Measurements from ENCODE around the gene SART3. TPM values are rescaled to one million over a fixed set of nuclear protein-coding genes. Genes with fewer than 3 reads are reported as not detected.

The SART3 gene
- total RNA-seq, 1 experiment from 2014 or later = 89.4 TPM

GRCh38 chr12:108602209-108602705 is 41.3 kb upstream of the SART3 start:
- Histone ChIP-seq H2BK5ac (ENCODE audit: insufficient read length, low read length) (no peak overlapping the region), H3K9ac (ENCODE audit: extremely low read depth, insufficient read length, low read length) (no peak overlapping the region), H3K79me1 (ENCODE audit: insufficient read depth, low read depth, low read length, poor library complexity, severe bottlenecking) (no peaks in the 10 kb centered on the region), H2BK12ac (ENCODE audit: insufficient read length, low read depth, low read length) (no peak overlapping the region), H2BK20ac (ENCODE audit: low read depth, low read length, poor library complexity, severe bottlenecking) (no peak overlapping the region), H2AK5ac (ENCODE audit: insufficient read length, low read length) (no peak overlapping the region), H3K27me3 (ENCODE audit: insufficient read depth, low read length) (no peaks in the 10 kb centered on the region), H4K20me1 (ENCODE audit: control insufficient read depth, insufficient read depth, insufficient read length) (no peaks in the 10 kb centered on the region), H3K14ac (ENCODE audit: insufficient read depth, low read length) (no peak overlapping the region), H2AFZ (ENCODE audit: low read length) (no peak overlapping the region), H2BK120ac (ENCODE audit: low read depth, low read length, poor library complexity, severe bottlenecking) (no peak overlapping the region), H2BK15ac (ENCODE audit: low read depth, low read length) (no peak overlapping the region), H3K23me2 (ENCODE audit: insufficient read length, low read depth, low read length, poor library complexity, severe bottlenecking) (no peaks in the 10 kb centered on the region), H3K79me2 (ENCODE audit: insufficient read depth, low read length) (no peaks in the 10 kb centered on the region), H3K4me1 (ENCODE audit: insufficient read depth, low read length) (no peaks in the 10 kb centered on the region), H3K9me3 (ENCODE audit: control insufficient read depth, low read depth, low read length) (no peaks in the 10 kb centered on the region), H3K4ac (ENCODE audit: low read depth, low read length) (no peak overlapping the region), H3K27ac (ENCODE audit: insufficient read length, low read depth, low read length) (no peak overlapping the region), H3K56ac (ENCODE audit: insufficient read length, low read depth, low read length) (no peak overlapping the region), H4K5ac (ENCODE audit: insufficient read length, low read depth, low read length) (no peak overlapping the region), H3T11ph (ENCODE audit: low read length) (no peak overlapping the region), H3K23ac (ENCODE audit: insufficient read length, low read depth, low read length) (no peak overlapping the region), H4K8ac (replicated peaks; ENCODE audit: insufficient read length, low read depth, low read length) (no peak overlapping the region), H3K18ac (ENCODE audit: insufficient read length, low read depth, low read length) (no peak overlapping the region), H4K91ac (ENCODE audit: insufficient read length, low read depth, low read length) (no peak overlapping the region), H3K4me2 (ENCODE audit: insufficient read depth, insufficient read length, low read length) (no peak overlapping the region)
- TF ChIP-seq CTCF (conservative IDR thresholded peaks at IDR 0.05) = no peak
- no CpG with 5 or more reads among the region's 9 CpGs for WGBS (ENCODE audit: extremely low coverage, insufficient read length, low lambda C conversion rate)
- Mint-ChIP-seq H3K27me3 (ENCODE audit: low read depth) (peaks cover 2% of the 10 kb centered on the region), H3K4me1 (peaks cover 14 to 20% of the 10 kb centered on the region in 2 experiments), H3K9me3 (no peaks in the 10 kb centered on the region; a peak in 1 of 5 replicates), H3K4me3 (no peak overlapping the region; a peak in 1 of 5 replicates), H3K27ac (0 out of 7 replicates have a peak overlapping the region, but pooled peaks of 1 of the 3 experiments have one; percentile 45), H3K36me3 (ENCODE audit: insufficient read depth in 1 of 3, low read depth in 3 of 3) (no peaks in the 10 kb centered on the region)
- no peak for DNase-seq

Data from H9 (cell line).